GM19035 (cell line): ENCODE results near the gene RD3L.

Experiments
- ATAC-seq: cut with Tn5 transposase; IDR thresholded peaks from one replicate; pipeline ENCODE4 v1.9.1; 2021; ENCODE audit not compliant: unreplicated experiment

RD3L gene

GRCh38 chr14:103897075-103897947, 45.0 kb downstream of the RD3L start:
- ATAC-seq, result no peak

- ATAC-seq, result no peak
These were observed 45.8 kb downstream of the RD3L start for GRCh38 chr14:103896578-103896977.

DNA sequence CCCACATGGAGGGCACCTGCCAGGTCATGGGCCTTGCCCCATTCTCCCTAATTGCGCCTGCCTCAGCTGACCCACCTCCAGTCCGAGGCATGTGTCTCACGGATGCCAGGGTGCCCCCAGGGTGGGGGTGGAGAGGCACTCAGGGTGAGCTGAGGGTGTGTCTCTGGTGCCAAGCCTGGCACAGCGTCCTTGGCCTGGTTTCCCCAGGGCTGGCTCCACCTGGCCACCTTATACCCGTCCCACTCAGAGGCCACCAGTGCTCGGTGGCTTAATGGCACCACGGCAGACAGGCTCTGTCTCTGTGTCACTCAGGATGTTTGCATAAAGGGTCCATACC, 47.6 kb downstream of the RD3L start:
- ATAC-seq, result no peak

GRCh38 chr14:103894034-103894722, 48.2 kb downstream of the RD3L start:
- ATAC-seq, result no peak

GRCh38 chr14:103892247-103892646, 50.1 kb downstream of the RD3L start:
- no peak for ATAC-seq

DNA sequence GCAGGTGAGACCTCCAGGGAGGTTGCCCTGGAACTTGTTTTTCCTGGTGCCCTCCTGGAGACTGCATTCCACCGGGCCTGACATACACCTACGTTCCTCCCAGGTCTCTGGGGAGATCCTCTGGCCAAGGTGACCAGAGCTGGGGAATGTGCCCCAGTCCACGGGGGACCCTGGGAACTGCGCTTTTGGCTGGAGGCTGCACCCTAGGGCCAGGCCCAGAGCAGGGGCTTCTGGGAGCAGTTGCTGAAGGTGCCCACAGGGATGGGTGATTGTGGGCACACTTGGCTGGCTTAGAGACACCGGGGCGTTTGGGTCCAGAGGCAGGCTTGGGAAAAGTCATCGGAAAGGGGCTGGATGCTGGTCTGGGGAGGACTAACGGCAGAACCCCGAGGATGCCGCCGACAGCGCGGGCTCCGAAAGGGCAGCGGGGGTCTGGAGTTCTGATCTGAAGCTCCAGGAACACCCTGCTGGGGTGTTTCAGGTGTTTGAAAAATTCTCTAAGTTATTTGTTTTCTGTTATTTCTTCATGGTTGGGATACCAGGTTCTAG, 50.6 kb downstream of the RD3L start:
- ATAC-seq, result no peak

GRCh38 chr14:103890821-103891666, 51.3 kb downstream of the RD3L start:
- ATAC-seq, result no peak
